Lower leg skin (tissue), 3 donors: Measurements from ENCODE around the gene TP53.

Experiments
- POLR2A ChIP-seq, 2 donors: fragments of 450-650 bp; IDR thresholded peaks; one replicate each; pipeline ENCODE4 v1.6.1; 2016 to 2017; ENCODE audit warnings: antibody characterized with exemption in 2 of 2, mild to moderate bottlenecking in 1 of 2, moderate library complexity in 1 of 2
- TF ChIP-seq, protein P1 (sequence below), 3 donors: fragments of 450-650 bp; IDR thresholded peaks; one replicate each; pipeline ENCODE4 v1.5.1; 2016; ENCODE audit warnings: antibody characterized with exemption in 3 of 3, mild to moderate bottlenecking in 3 of 3, moderate library complexity in 2 of 3

DNA sequence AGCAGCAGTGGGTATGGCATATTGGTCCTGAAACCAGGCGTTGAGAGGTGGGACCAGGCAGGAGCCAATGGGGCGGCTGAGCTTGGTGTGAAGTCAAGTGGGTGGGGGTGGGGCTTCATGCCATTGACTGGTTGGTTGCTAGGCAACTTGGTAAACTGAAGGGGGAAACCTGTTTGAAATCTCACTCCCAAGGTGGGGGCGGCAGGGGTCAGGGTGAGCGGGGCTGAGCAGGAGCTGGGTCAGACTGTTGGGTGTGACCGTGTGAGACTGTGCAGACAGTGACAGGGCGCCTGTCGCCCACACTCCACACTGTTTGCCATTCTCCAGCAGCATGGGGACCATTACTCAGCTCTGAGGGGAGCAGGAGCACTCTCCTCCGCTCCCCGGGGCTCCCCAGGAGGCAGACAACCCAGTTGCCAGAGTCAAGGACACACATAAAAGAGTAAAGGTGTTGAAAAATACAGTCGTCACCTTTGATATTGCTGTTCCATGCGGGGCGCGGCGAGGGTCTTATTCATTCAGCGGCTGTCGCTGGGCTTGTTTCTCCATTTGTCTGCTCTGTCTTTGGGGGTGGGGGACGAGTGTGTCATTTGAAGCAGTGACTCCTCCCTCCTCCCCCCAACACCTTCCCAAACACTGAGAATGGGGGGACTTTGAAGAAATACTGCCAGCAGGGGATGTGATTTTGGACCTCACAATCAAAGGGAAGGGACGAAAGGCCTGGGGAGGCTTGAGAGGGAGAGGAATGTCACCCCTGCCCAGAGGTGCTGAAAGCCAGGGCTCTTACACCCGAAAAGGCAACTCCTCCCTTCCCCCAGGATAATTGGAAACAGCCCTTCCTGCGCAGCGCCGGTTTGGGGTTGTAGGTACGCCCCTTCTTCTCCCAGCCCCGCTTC, 16.5 kb upstream of the TP53 start:
- TF ChIP-seq POLR2A (IDR thresholded peaks at IDR 0.05), result no peak
- TF ChIP-seq, protein P1, sequence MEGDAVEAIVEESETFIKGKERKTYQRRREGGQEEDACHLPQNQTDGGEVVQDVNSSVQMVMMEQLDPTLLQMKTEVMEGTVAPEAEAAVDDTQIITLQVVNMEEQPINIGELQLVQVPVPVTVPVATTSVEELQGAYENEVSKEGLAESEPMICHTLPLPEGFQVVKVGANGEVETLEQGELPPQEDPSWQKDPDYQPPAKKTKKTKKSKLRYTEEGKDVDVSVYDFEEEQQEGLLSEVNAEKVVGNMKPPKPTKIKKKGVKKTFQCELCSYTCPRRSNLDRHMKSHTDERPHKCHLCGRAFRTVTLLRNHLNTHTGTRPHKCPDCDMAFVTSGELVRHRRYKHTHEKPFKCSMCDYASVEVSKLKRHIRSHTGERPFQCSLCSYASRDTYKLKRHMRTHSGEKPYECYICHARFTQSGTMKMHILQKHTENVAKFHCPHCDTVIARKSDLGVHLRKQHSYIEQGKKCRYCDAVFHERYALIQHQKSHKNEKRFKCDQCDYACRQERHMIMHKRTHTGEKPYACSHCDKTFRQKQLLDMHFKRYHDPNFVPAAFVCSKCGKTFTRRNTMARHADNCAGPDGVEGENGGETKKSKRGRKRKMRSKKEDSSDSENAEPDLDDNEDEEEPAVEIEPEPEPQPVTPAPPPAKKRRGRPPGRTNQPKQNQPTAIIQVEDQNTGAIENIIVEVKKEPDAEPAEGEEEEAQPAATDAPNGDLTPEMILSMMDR (IDR thresholded peaks at IDR 0.05), result no peak
